Tibial nerve (tissue), 4 donors: ENCODE results near the gene CYP11A1.

ENCODE experiments used
- EP300 ChIP-seq, 2 donors: sonication (generic); formaldehyde crosslinking; IDR thresholded peaks; one replicate each; pipeline ENCODE4 v1.6.1; 2017; ENCODE audit warnings: antibody characterized with exemption in 2 of 2, mild to moderate bottlenecking in 1 of 2
- POLR2A ChIP-seq, 2 donors: fragments of 450-650 bp; IDR thresholded peaks; one replicate each; pipeline ENCODE4 v1.6.1; 2017; ENCODE audit warnings: antibody characterized with exemption in 2 of 2, mild to moderate bottlenecking in 2 of 2, moderate library complexity in 2 of 2
- TF ChIP-seq, protein P1 (sequence below), 5 experiments: fragments of 200-600 bp in 3 of 5; fragments of 450-650 bp in 2 of 5; sonication (generic) in 3 of 5; IDR thresholded peaks; one replicate each; pipeline ENCODE4 v1.5.1; 2016 to 2019; ENCODE audit warnings: antibody characterized with exemption in 5 of 5, mild to moderate bottlenecking in 3 of 5, moderate library complexity in 2 of 5

DNA sequence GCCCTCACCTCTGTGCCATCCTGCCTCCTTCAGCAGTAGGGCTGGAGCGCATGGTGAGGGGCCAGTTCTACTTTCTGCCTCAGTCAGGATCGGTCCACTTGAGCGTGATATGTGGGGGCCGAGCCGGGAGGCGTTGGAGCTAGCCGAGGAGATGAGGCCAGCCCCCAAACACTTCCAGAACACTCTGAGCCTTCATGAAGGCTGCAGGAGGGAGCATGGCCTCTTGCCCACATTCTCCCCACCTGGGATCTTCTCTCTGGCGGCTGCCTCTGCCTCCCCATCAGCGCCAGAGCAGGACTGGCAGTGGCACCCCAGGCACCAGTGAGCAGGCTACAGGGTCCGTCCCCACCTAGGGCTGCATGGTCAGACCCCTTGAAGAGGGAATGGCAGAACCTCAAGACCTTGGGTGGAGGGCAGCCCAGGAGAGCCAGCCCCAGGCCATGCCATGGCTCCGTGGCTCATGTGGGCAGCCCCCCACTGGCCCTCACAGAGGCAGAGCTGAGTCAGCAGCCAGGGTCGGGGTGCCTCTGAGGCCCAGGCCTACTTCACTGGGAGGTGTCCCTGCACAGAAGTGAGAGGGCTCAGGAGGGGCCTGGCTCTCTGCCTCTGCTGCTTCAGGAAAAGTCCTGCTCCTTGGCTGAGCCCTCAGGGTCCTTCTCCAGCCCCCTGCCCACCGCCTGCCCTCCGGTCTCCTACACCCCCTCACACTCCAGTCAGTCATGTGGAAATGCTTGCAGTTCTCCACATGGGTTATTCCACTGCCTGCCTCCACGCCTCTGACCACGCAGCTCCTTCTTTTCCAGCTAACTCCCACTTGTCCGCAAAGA, 28.1 kb upstream of the CYP11A1 start:
- TF ChIP-seq, protein P1, sequence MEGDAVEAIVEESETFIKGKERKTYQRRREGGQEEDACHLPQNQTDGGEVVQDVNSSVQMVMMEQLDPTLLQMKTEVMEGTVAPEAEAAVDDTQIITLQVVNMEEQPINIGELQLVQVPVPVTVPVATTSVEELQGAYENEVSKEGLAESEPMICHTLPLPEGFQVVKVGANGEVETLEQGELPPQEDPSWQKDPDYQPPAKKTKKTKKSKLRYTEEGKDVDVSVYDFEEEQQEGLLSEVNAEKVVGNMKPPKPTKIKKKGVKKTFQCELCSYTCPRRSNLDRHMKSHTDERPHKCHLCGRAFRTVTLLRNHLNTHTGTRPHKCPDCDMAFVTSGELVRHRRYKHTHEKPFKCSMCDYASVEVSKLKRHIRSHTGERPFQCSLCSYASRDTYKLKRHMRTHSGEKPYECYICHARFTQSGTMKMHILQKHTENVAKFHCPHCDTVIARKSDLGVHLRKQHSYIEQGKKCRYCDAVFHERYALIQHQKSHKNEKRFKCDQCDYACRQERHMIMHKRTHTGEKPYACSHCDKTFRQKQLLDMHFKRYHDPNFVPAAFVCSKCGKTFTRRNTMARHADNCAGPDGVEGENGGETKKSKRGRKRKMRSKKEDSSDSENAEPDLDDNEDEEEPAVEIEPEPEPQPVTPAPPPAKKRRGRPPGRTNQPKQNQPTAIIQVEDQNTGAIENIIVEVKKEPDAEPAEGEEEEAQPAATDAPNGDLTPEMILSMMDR (IDR thresholded peaks at IDR 0.05): no peak
- TF ChIP-seq EP300 (IDR thresholded peaks at IDR 0.05) (no peak), POLR2A (IDR thresholded peaks at IDR 0.05) (no peak)
